ENCODE data around the gene TEX10. TPM values are rescaled to one million over a fixed set of nuclear protein-coding genes. Genes with fewer than 3 reads are reported as not detected.
"Not testable (repeated sequence)": the region's sequence is repeated elsewhere in the genome, so short reads cannot be mapped to it uniquely, and the experiment has no call there.

The TEX10 gene
- 33.6 TPM for total RNA-seq

DNA sequence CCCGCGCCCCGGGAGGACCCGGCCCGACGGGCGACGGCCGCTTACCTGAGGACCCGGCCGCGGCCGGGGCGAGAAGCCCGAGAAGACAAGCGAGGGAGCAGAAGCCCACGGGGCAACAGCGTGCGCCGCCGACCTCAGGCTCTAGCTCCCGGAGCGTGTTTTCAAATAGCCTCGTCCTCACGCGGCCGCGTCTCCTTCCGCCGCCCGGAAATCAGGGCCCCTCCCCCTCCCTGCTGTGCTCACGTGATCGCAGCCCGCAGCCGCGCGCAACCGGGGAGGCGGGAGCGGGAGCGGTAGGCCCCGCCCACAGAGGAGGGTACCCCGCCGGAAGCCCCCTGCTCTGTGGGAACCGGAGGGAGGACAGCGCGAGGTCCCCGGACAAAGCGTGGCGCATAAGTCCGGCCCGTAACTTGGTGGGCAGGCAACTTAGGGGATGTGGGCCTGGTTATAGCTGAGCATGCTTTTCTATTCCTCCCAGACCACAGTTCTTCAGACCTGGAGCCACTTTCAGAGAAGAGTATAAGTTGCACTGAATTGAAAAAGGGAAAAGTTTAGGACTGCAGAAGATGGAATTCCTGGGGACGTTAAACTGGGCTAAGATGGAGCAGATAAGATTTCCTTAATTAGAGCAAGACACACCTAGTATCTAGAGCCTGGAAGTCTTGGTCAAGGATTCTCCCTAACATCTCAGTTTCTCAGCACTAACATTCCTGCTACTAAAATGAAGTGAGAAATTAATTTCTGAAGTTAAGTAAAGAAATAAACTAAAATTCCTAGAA lies at the start of gene TEX10:
Gene TEX10 (minus strand): TSS at position 216 of the 779 bp plus-strand sequence. CDS start 3,579 bp downstream, outside the sequence.
- peak; percentile 83 for DNase-seq

GRCh38 chr9:100401042-100401441 lies 48.3 kb upstream of the TEX10 start:
- DNase-seq = no peak

- no peak for DNase-seq
Measured at GRCh38 chr9:100397529-100398266, 45.0 kb upstream of the TEX10 start.

DNA sequence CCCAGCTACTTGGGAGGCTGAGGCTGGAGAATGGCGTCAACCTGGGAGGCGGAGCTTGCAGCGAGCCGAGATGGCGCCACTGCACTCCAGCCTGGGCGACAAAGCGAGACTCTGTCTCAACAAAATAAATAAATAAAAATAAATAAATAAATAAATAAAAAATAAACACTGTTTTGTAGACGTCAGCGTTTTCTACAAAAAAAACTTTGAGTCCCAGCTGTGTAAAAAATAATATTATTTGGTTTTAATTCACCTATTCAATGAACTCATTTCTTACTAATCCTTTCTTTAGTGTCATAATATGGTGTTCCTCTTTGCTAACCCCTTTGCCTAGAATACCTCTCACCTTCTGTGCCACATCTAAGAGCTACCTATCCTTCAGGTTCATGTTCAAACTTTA lies 44.0 kb upstream of the TEX10 start:
- no peak for DNase-seq

DNA sequence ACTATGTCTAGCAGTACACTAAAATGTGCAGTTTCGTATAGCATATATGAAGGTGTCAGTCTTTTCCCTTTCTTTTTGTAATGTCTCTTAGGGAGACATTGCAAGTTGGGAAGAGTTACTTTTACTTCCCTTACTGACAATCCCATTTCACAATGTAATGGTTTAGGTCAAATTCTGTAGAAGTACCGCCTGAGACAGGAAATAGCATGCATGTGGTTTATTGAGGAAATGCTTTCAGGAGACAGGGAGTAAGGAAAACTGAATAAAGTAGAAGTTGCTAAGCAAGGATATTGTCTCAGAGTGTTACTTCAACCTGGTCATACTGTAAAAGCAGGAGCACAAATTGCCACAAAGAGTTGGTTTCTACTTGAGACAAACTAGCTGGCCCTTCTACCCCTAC lies 42.1 kb upstream of the TEX10 start:
- no peak for DNase-seq

DNA sequence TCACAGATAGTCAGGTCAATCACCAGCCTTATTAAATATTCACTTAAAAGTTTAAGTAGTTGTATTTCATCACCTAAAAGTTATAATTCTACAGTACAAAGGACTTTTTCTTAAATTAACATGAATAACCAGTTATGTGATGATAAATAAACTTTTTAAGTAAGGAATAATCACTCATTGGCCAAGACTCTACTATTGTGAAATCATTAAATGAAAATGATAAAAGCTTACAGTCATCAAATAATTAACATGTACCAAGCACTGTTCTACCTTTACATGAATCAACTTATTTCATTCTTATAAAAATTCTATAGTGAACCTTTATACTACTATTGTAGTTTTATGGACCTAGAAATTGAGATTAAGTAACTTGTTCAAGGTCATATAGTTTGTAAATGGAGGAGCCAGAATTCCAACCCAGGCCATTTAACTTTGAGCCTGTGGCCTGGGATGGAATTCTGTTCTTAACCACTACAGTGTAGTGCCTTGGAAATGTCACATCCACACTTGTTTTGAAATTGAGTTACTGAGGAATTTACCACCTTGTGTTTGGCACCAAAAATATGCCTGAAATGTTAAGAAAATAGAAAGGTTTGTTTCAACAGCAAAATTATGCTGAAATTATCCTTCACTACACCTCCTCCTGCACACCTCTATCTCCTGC lies 41.4 kb upstream of the TEX10 start:
- no peak for DNase-seq

DNA sequence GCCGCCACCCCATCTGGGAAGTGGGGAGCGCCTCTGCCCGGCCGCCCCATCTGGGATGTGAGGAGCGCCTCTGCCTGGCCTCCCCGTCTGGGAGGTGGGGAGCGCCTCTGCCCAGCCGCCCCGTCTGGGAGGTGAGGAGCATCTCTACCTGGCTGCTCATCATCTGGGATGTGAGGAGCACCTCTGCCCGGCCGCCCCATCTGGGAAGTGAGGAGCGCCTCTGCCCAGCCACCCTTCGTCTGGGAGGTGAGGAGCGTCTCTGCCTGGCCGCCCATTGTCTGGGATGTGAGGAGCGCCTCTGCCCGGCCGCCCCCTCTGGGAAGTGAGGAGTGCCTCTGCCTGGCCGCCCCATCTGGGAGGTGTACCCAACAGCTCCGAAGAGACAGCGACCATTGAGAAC lies 40.2 kb upstream of the TEX10 start:
- DNase-seq = not testable (repeated sequence)

- DNase-seq = no peak
Measured at GRCh38 chr9:100379862-100380261, 27.1 kb upstream of the TEX10 start.

GRCh38 chr9:100377015-100377414 lies 24.3 kb upstream of the TEX10 start:
- no peak for DNase-seq

DNA sequence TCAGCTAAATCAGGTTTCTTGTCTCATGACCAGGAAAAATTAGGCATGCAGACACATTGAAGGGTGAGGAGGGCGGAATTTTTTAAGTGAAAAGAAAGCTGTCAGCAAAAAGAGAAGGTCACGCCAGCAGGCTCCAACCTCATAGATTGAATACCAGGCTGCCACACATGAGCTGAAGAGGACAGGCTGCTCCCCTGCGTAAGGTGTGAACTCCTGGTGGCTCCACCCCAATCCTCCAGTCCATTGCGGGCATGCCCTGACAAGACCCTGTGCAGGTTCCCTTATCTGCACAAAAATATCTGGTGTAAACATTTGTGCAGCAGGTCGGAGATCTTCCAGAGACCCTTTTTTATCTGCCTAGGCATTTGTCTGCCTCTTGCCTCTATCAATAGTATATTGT lies 22.9 kb upstream of the TEX10 start:
- DNase-seq = no peak

DNA sequence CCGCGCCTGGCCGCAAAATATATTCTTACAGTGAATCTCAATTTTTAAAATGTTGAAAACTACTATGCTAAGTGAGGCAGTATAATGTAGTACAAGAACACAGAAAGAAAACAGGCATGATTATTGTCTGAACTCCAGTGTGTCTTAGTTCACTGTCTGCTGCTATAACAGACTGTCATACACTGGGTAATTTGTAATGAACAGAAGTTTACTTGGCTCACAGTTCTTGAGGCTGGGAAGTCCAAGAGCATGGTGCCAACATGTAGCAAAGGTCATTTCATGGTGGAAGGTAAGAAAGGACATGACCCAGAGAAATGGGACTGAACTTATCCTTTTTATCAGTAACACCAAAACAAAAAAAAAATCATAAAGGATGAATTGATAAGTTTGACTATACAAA lies 19.9 kb upstream of the TEX10 start:
- no peak for DNase-seq

GRCh38 chr9:100370064-100370723 lies 17.5 kb upstream of the TEX10 start:
- no peak for DNase-seq

DNA sequence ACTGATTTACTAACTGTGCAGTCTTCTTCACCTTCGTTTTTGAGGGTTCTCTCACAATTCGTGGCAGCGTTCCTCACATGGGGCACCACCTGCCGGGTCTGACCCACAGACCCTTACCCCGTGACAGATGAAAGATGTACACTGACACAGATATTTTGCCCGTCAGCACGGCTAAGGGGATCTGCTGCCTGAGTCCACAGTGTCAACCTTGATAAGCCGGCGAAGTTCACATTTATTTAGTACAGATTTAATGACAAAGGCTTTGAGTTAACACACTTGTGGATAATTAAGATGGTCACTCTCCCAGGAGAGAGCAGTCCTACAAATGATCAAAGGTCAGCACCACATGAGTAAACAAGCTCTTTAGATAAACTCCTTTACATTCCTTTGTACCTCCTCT lies 15.9 kb upstream of the TEX10 start:
- DNase-seq = no peak

- no peak for DNase-seq
Measured at GRCh38 chr9:100366121-100366520, 13.4 kb upstream of the TEX10 start.

GRCh38 chr9:100364013-100364412 lies 11.3 kb upstream of the TEX10 start:
- DNase-seq = no peak

GRCh38 chr9:100359057-100359456 lies 6.3 kb upstream of the TEX10 start:
- no peak for DNase-seq

DNA sequence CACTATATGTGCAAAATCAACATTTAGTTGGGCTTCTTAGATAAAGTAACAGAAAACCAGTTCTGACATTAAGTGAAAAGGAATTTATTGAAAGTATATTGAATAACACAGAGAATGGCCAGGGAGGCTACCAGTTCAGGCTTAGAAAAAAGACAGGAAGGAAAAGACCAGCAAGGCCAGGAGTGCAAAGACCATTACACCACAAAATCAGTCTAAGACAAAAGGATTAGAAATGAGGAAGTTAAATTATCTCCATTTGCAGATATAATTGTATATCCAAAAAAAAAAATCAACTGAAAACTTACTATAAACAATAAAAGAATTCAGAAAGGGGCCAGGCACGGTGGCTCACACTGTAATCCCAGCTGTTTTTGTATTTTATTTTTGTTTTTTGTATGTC lies 4.8 kb upstream of the TEX10 start:
- DNase-seq = no peak

- DNase-seq = no peak
Measured at GRCh38 chr9:100355561-100355960, 2.8 kb upstream of the TEX10 start.

GRCh38 chr9:100354121-100354800 lies 1.5 kb upstream of the TEX10 start:
- DNase-seq = no peak

DNA sequence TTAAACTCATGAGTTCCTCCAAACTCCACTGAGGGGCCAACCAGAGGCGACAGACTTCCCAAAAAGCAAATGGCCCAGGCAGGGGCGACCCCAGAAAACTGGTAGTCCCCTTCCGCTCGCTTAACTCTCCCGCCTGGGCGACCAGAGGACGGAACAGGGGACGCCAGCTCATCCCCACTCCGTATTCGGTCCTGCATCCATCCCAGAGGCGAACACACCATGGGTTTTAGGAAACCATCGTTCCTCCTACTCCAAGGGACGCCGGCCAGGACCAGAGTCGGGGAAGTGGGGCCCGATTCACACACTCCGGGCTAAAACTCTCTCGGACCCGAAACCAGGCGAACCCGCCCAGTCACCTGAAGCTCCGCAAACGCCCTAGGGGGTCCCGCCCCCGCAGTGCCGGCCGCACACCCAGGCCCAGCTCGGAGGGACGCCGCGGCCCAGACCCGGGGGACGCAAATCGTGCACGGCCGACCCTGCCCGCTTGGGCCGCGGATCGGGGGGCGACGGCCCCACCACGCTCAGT lies 478 bp downstream of the TEX10 start:
- DNase-seq = no peak

DNA sequence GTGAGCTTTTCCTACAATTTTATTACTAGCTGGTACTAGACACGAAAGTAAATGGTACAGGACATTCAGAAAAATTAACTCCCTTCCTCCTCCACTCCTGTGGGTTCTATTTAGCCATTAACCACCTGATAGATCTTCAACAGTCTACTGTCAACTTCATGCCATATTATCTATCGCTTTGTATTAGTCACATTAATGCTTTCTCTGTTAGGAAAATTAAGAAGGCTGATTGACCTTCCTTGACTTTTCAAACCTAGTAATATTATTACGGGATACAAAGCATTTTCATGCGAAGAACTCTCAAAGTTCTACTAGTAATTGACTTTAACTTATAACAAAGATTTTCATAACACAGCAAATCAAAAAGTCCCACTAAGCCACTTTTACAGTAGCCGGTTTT lies 1.2 kb downstream of the TEX10 start:
- no peak for DNase-seq

DNA sequence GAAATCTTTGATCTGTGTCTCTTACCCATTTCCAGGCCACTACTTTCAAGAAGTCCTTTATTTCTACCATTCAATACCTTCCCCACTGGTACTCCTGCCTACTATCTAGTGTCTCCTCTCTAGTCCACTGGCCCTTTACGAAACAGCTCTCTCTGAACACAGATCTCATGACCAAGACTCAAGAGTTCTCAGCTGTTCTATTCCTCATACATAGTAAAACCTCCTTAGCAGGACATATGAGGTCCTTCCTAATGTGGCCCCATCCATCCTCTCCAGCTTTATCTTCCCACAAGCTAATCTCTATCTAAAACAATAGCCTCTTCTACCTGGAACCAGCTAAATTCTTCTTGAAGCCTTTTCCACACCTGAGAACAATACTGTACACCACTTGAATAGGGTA lies 2.6 kb downstream of the TEX10 start:
- no peak for DNase-seq

Measured in skin of body (tissue), 2 donors.